Parathyroid adenoma (tissue), 2 donors: Measurements from ENCODE around the gene SPOCK1.

ENCODE experiments used
- H2AFZ ChIP-seq: fragments of 300-600 bp; sonication (generic); one replicate; pipeline ENCODE4 v1.7.0; 2017; ENCODE audit warnings: antibody characterized with exemption, mild to moderate bottlenecking
- H3K27ac ChIP-seq: fragments of 300-600 bp; sonication (generic); one replicate; pipeline ENCODE4 v1.7.0; 2017
- H3K27me3 ChIP-seq: fragments of 300-600 bp; sonication (generic); one replicate; pipeline ENCODE4 v1.7.0; 2017; ENCODE audit warnings: low read length; ENCODE audit not compliant: control insufficient read depth, insufficient read depth
- H3K36me3 ChIP-seq: fragments of 300-600 bp; sonication (generic); one replicate; pipeline ENCODE4 v1.7.0; 2017; ENCODE audit warnings: low read length; ENCODE audit not compliant: control insufficient read depth, insufficient read depth
- H3K4me1 ChIP-seq: fragments of 300-600 bp; sonication (generic); one replicate; pipeline ENCODE4 v1.7.0; 2017; ENCODE audit warnings: control low read depth
- H3K4me2 ChIP-seq: fragments of 300-600 bp; sonication (generic); one replicate; pipeline ENCODE4 v1.7.0; 2017; ENCODE audit warnings: low read length
- H3K4me3 ChIP-seq: fragments of 300-600 bp; sonication (generic); one replicate; pipeline ENCODE4 v1.7.0; 2017; ENCODE audit warnings: low read depth, low read length
- H3K79me2 ChIP-seq: fragments of 300-600 bp; sonication (generic); one replicate; pipeline ENCODE4 v1.7.0; 2017; ENCODE audit warnings: control low read depth
- H3K9ac ChIP-seq: fragments of 300-600 bp; sonication (generic); one replicate; pipeline ENCODE4 v1.7.0; 2017; ENCODE audit warnings: mild to moderate bottlenecking
- H3K9me3 ChIP-seq: fragments of 300-600 bp; sonication (generic); one replicate; pipeline ENCODE4 v1.7.0; 2017; ENCODE audit warnings: low read length; ENCODE audit not compliant: control insufficient read depth
- CTCF ChIP-seq: fragments of 300-600 bp; sonication (generic); IDR thresholded peaks from one replicate; pipeline ENCODE4 v1.7.0; 2017; ENCODE audit warnings: antibody characterized with exemption, mild to moderate bottlenecking
- donor health status: primary hyperparathyroidism.

The SPOCK1 gene

GRCh38 chr5:137061382-137061781, 437.7 kb downstream of the SPOCK1 start:
- Histone ChIP-seq H3K79me2 (no peaks in the 10 kb centered on the region), H3K36me3 (no peaks in the 10 kb centered on the region), H3K4me1 (no peaks in the 10 kb centered on the region), H3K9ac (no peak overlapping the region), H3K4me3 (no peak overlapping the region), H2AFZ (no peak overlapping the region), H3K27me3 (no peaks in the 10 kb centered on the region), H3K4me2 (no peak overlapping the region), H3K9me3 (no peaks in the 10 kb centered on the region), H3K27ac (no peak overlapping the region)
- TF ChIP-seq CTCF: no peak

GRCh38 chr5:137058089-137058488, 441.0 kb downstream of the SPOCK1 start:
- no peaks in the 10 kb centered on the region for H3K36me3 ChIP-seq
- no peaks in the 10 kb centered on the region for H3K4me1 ChIP-seq
- H3K4me2 ChIP-seq: no peak overlapping the region
- H2AFZ ChIP-seq: no peak overlapping the region
- H3K4me3 ChIP-seq: no peak overlapping the region
- H3K79me2 ChIP-seq: no peaks in the 10 kb centered on the region
- no peak overlapping the region for H3K9ac ChIP-seq
- H3K9me3 ChIP-seq: no peaks in the 10 kb centered on the region
- H3K27me3 ChIP-seq: no peaks in the 10 kb centered on the region
- TF ChIP-seq CTCF: no peak
- H3K27ac ChIP-seq: no peak overlapping the region

GRCh38 chr5:137056676-137057075, 442.4 kb downstream of the SPOCK1 start:
- Histone ChIP-seq H3K4me1 (no peaks in the 10 kb centered on the region), H3K79me2 (no peaks in the 10 kb centered on the region), H3K27me3 (no peaks in the 10 kb centered on the region), H3K36me3 (no peaks in the 10 kb centered on the region), H3K4me3 (no peak overlapping the region), H3K27ac (no peak overlapping the region), H2AFZ (no peak overlapping the region), H3K9me3 (no peaks in the 10 kb centered on the region), H3K4me2 (no peak overlapping the region), H3K9ac (no peak overlapping the region)
- TF ChIP-seq CTCF: no peak

- no peak overlapping the region for H2AFZ ChIP-seq
- TF ChIP-seq CTCF: no peak
- no peaks in the 10 kb centered on the region for H3K79me2 ChIP-seq
- H3K4me3 ChIP-seq: no peak overlapping the region
- H3K36me3 ChIP-seq: no peaks in the 10 kb centered on the region
- no peaks in the 10 kb centered on the region for H3K4me1 ChIP-seq
- H3K27ac ChIP-seq: no peak overlapping the region
- no peak overlapping the region for H3K9ac ChIP-seq
- no peaks in the 10 kb centered on the region for H3K27me3 ChIP-seq
- H3K9me3 ChIP-seq: no peaks in the 10 kb centered on the region
- no peak overlapping the region for H3K4me2 ChIP-seq
These were observed 443.8 kb downstream of the SPOCK1 start for GRCh38 chr5:137055271-137055872.

- Histone ChIP-seq H3K27me3 (no peaks in the 10 kb centered on the region), H3K36me3 (no peaks in the 10 kb centered on the region), H3K9ac (no peak overlapping the region), H3K79me2 (no peaks in the 10 kb centered on the region), H3K4me2 (no peak overlapping the region), H2AFZ (no peak overlapping the region), H3K27ac (no peak overlapping the region), H3K4me1 (no peaks in the 10 kb centered on the region), H3K4me3 (no peak overlapping the region), H3K9me3 (no peaks in the 10 kb centered on the region)
- no peak for TF ChIP-seq CTCF
These were observed 444.3 kb downstream of the SPOCK1 start for GRCh38 chr5:137054792-137055191.
